CD14-positive monocyte (primary cell): Measurements from ENCODE around the gene ADORA2B. TPM values are rescaled to one million over a fixed set of nuclear protein-coding genes. Genes with fewer than 3 reads are reported as not detected.

ENCODE experiments used
- DNase-seq, 3 donors: peaks; one replicate each; pipeline ENCODE4 v3.0.0-alpha.2; 2011 to 2022
- H2AFZ ChIP-seq: 2 replicates; pipeline ENCODE4 v1.6.0; 2012; ENCODE audit warnings: mild to moderate bottlenecking, low read depth, low read length, inconsistent platforms; ENCODE audit not compliant: insufficient read depth, poor library complexity, severe bottlenecking
- H3K27ac ChIP-seq, 2 donors: 1 replicate in 1 of 2; 2 replicates in 1 of 2; pipeline ENCODE4 v1.5.1; 2012 to 2013; ENCODE audit warnings: low read length in 2 of 2, control low read depth in 1 of 2, inconsistent platforms in 1 of 2, low read depth in 1 of 2, mild to moderate bottlenecking in 1 of 2
- H3K27me3 ChIP-seq, 2 donors: one replicate each; pipeline versions ENCODE4 v1.6.0 to v1.6.1; 2011 to 2013; ENCODE audit warnings: low read length in 2 of 2; ENCODE audit not compliant: control insufficient read depth in 2 of 2, insufficient read depth in 2 of 2
- H3K36me3 ChIP-seq, 2 donors: replicated peaks in 1 of 2; 1 replicate in 1 of 2; 2 replicates in 1 of 2; pipeline versions ENCODE4 v1.5.1 to v1.6.1; 2012 to 2013; ENCODE audit warnings: low read length in 2 of 2, control low read depth in 1 of 2, inconsistent platforms in 1 of 2, mild to moderate bottlenecking in 1 of 2; ENCODE audit not compliant: insufficient read depth in 2 of 2, control insufficient read depth in 1 of 2
- H3K4me1 ChIP-seq, 2 donors: 1 replicate in 1 of 2; 2 replicates in 1 of 2; pipeline versions ENCODE4 v1.5.1 to v1.6.1; 2012 to 2013; ENCODE audit warnings: low read length in 2 of 2, control low read depth in 1 of 2, inconsistent platforms in 1 of 2, mild to moderate bottlenecking in 1 of 2, moderate library complexity in 1 of 2; ENCODE audit not compliant: insufficient read depth in 2 of 2, control insufficient read depth in 1 of 2
- H3K4me2 ChIP-seq: replicated peaks from 2 replicates; pipeline ENCODE3; 2012; ENCODE audit warnings: low read length, moderate library complexity, mild to moderate bottlenecking; ENCODE audit not compliant: poor library complexity, severe bottlenecking; ENCODE audit errors: extremely low read depth
- H3K4me3 ChIP-seq, 3 experiments: fragments of 200-600 bp in 1 of 3; sonication (generic) in 1 of 3; replicated peaks in 1 of 3; 1 replicate in 2 of 3; 2 replicates in 1 of 3; pipeline ENCODE4 v1.5.1; 2011 to 2013; ENCODE audit warnings: low read length in 3 of 3, mild to moderate bottlenecking in 3 of 3, control low read depth in 2 of 3, low read depth in 2 of 3, inconsistent platforms in 1 of 3, moderate library complexity in 1 of 3
- H3K79me2 ChIP-seq: 2 replicates; pipeline ENCODE4 v1.6.0; 2012; ENCODE audit warnings: mild to moderate bottlenecking, control low read depth, inconsistent platforms, low read length, moderate library complexity; ENCODE audit not compliant: insufficient read depth
- H3K9ac ChIP-seq: 2 replicates; pipeline ENCODE4 v1.6.0; 2017; ENCODE audit warnings: low read length, mild to moderate bottlenecking; ENCODE audit not compliant: insufficient read depth, poor library complexity, severe bottlenecking
- H3K9me3 ChIP-seq, 2 donors: replicated peaks in 1 of 2; 1 replicate in 1 of 2; 2 replicates in 1 of 2; pipeline versions ENCODE4 v1.5.1 to v1.6.1; 2012 to 2013; ENCODE audit warnings: low read length in 2 of 2, control low read depth in 1 of 2; ENCODE audit not compliant: control insufficient read depth in 1 of 2, insufficient read depth in 1 of 2
- H4K20me1 ChIP-seq: 2 replicates; pipeline ENCODE4 v1.6.0; 2012; ENCODE audit warnings: mild to moderate bottlenecking, low read length, control low read depth, moderate library complexity; ENCODE audit not compliant: insufficient read depth
- H3K27ac Mint-ChIP-seq, 7 donors: one replicate each; pipeline ENCODE4 v1.8.0; 2020; ENCODE audit warnings: mild to moderate bottlenecking in 7 of 7, mixed read lengths in 7 of 7, moderate library complexity in 6 of 7, inconsistent platforms in 2 of 7
- H3K27me3 Mint-ChIP-seq, 3 donors: one replicate each; pipeline ENCODE4 v1.8.0; 2021 to 2022; ENCODE audit warnings: low read depth in 3 of 3, mild to moderate bottlenecking in 3 of 3, mixed read lengths in 3 of 3, moderate library complexity in 3 of 3, inconsistent platforms in 1 of 3
- H3K36me3 Mint-ChIP-seq, 2 donors: one replicate each; pipeline ENCODE4 v1.8.0; 2020; ENCODE audit warnings: mixed read lengths in 2 of 2, inconsistent platforms in 1 of 2, mild to moderate bottlenecking in 1 of 2
- H3K4me1 Mint-ChIP-seq: one replicate; pipeline ENCODE4 v1.8.0; 2020; ENCODE audit warnings: mild to moderate bottlenecking, mixed read lengths
- H3K4me3 Mint-ChIP-seq, 2 donors: one replicate each; pipeline ENCODE4 v1.8.0; 2020; ENCODE audit warnings: mild to moderate bottlenecking in 2 of 2, mixed read lengths in 2 of 2, moderate library complexity in 1 of 2
- H3K9me3 Mint-ChIP-seq, 7 donors: one replicate each; pipeline ENCODE4 v1.8.0; 2020 to 2022; ENCODE audit warnings: mixed read lengths in 7 of 7, mild to moderate bottlenecking in 6 of 7, moderate library complexity in 6 of 7, inconsistent platforms in 2 of 7
- WGBS: methylation state at CpG from one replicate; pipeline ENCODE4 v1.1.5; 2013; ENCODE audit warnings: missing lambda C conversion rate; ENCODE audit not compliant: insufficient coverage; 5-methylcytosine and 5-hydroxymethylcytosine counted together
- intact Hi-C, 2 donors: fragments of 100-400 bp; cut with micrococcal nuclease; formaldehyde crosslinking; loops; one replicate each; pipeline versions ENCODE4 v1.15.0 to v1.15.1; 2023
- polyA plus RNA-seq, 3 donors: library from polyadenylated mRNA; depleted of rRNA in 1 of 3; unstranded in 2 of 3; stranded (reverse) in 1 of 3; fragments of 300-500 nt in 2 of 3; fragments of >200 nt in 1 of 3; fragmentation: Illumina TruSeq in 2 of 3; gene quantifications; 1 replicate in 2 of 3; 2 replicates in 1 of 3; pipeline ENCODE4 v1.2.3, GENCODE V29; 2012 to 2021
- TF ChIP-seq, protein P1 (sequence below): fragments of 200-600 bp; IDR thresholded peaks from one replicate; pipeline ENCODE4 v1.8.0; 2022; ENCODE audit warnings: antibody characterized with exemption, mild to moderate bottlenecking

Gene ADORA2B
- polyA plus RNA-seq, 3 donors = 2.0 to 6.4 (median 4.4) TPM

DNA sequence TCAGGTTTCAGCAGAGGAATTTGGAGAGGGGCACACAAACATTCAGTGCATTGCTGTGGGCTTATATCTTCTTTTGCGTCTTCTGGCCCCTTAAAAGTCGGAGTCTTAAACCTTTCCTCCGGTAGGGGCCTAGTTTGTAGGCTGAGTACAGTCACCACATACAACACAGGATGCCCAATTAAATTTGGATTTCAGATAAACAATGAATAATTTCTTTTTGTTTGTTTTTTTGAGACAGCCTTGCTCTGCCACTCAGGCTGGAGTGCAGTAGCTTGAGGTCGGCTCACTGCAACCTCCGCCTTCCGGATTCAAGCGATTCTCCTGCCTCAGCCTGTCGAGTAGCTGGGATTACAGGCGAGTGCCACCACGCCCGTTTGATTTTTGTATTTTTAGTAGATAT is 26.7 kb upstream of the ADORA2B start:
- H3K4me3 Mint-ChIP-seq = peak overlapping the region in 1 of 2 donors; percentile 85
- H3K79me2 ChIP-seq = no peaks in the 10 kb centered on the region
- 98% methylated on average over 8 of the region's 11 CpGs for WGBS
- no peak overlapping the region for H3K27ac ChIP-seq
- no peaks in the 10 kb centered on the region for H3K9me3 ChIP-seq
- H3K4me1 Mint-ChIP-seq = peaks cover 28% of the 10 kb centered on the region
- H3K4me2 ChIP-seq = no peak overlapping the region
- H3K9me3 Mint-ChIP-seq = peaks cover 0 to 7% (median 3%) of the 10 kb centered on the region in 7 donors
- no peak overlapping the region for H3K4me3 ChIP-seq
- peaks cover 7 to 18% of the 10 kb centered on the region in 2 donors for H3K27me3 ChIP-seq
- H4K20me1 ChIP-seq = no peaks in the 10 kb centered on the region
- H3K36me3 ChIP-seq = no peaks in the 10 kb centered on the region
- H3K27me3 Mint-ChIP-seq = peaks cover 18 to 29% (median 26%) of the 10 kb centered on the region in 3 donors
- intact Hi-C loops = no loop called here
- peaks cover 34 to 38% of the 10 kb centered on the region in 2 donors for H3K4me1 ChIP-seq
- peak overlapping the region in 2 of 7 donors; percentile 68 to 74 for H3K27ac Mint-ChIP-seq
- H2AFZ ChIP-seq = no peak overlapping the region
- peaks cover 0 to 15% of the 10 kb centered on the region in 2 donors for H3K36me3 Mint-ChIP-seq
- DNase-seq = no peak
- no peak overlapping the region for H3K9ac ChIP-seq
- TF ChIP-seq, protein P1, sequence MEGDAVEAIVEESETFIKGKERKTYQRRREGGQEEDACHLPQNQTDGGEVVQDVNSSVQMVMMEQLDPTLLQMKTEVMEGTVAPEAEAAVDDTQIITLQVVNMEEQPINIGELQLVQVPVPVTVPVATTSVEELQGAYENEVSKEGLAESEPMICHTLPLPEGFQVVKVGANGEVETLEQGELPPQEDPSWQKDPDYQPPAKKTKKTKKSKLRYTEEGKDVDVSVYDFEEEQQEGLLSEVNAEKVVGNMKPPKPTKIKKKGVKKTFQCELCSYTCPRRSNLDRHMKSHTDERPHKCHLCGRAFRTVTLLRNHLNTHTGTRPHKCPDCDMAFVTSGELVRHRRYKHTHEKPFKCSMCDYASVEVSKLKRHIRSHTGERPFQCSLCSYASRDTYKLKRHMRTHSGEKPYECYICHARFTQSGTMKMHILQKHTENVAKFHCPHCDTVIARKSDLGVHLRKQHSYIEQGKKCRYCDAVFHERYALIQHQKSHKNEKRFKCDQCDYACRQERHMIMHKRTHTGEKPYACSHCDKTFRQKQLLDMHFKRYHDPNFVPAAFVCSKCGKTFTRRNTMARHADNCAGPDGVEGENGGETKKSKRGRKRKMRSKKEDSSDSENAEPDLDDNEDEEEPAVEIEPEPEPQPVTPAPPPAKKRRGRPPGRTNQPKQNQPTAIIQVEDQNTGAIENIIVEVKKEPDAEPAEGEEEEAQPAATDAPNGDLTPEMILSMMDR = no peak

DNA sequence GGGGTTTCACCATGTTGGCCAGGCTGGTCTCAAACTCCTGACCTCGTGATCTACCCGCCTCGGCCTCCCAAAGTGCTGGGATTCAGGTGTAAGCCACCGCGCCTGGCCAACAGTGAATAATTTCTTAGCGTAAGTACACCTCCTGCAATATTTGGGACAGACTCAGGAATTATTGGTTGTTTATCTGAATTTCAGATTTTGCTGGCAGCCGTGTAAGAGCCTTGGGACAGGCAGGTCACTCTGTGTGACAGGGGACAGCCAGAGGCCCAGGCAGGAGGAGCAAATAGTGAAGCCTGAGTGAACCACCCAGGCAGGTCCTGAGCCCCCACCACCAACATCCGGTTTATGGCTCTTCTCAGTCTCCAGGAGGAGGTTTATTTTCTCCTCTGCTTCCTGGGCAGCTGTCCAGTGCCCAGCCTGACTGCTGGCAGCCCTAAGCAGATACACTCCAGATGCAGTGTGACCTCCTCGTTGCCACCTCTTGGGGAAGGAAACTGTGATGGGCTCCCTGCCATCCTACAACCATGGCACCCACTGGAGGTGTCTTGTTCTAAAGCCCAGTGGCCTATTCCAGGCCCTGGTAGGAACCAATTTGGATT is 26.2 kb upstream of the ADORA2B start:
- H3K4me1 ChIP-seq = peaks cover 34 to 36% of the 10 kb centered on the region in 2 donors
- H3K9ac ChIP-seq = no peak overlapping the region
- peaks cover 0 to 12% of the 10 kb centered on the region in 2 donors for H3K36me3 Mint-ChIP-seq
- H3K9me3 Mint-ChIP-seq = peaks cover 0 to 7% (median 3%) of the 10 kb centered on the region in 7 donors
- H3K4me1 Mint-ChIP-seq = peaks cover 28% of the 10 kb centered on the region
- peaks cover 7 to 18% of the 10 kb centered on the region in 2 donors for H3K27me3 ChIP-seq
- H3K27ac ChIP-seq = no peak overlapping the region
- no peak overlapping the region for H3K4me2 ChIP-seq
- H3K27me3 Mint-ChIP-seq = peaks cover 18 to 29% (median 27%) of the 10 kb centered on the region in 3 donors
- WGBS = 90% methylated on average over 6 of the region's 9 CpGs
- H3K9me3 ChIP-seq = no peaks in the 10 kb centered on the region
- H3K79me2 ChIP-seq = no peaks in the 10 kb centered on the region
- no peaks in the 10 kb centered on the region for H3K36me3 ChIP-seq
- H3K27ac Mint-ChIP-seq = peak overlapping the region in 2 of 7 donors; percentile 68 to 74
- no peak overlapping the region for H3K4me3 Mint-ChIP-seq
- TF ChIP-seq, protein P1 = no peak
- no peak overlapping the region for H2AFZ ChIP-seq
- DNase-seq = no peak
- no peaks in the 10 kb centered on the region for H4K20me1 ChIP-seq
- intact Hi-C loops = no loop called here
- H3K4me3 ChIP-seq = no peak overlapping the region
